SW 1271 (cell line): Measurements from ENCODE around the gene KAZN.

Experiments
- DNase-seq, 2 experiments: peaks; one replicate each; lab custom pipeline; 2025; lab: John Stamatoyannopoulos, UW

Gene KAZN

GRCh38 chr1:15158506-15159165, 560.2 kb downstream of the KAZN start:
- DNase-seq = peak; percentile 8 to 69

- no peak for DNase-seq
Observed at GRCh38 chr1:15159166-15159555, 560.7 kb downstream of the KAZN start.

- DNase-seq = no peak
Observed at GRCh38 chr1:15160626-15161025, 562.1 kb downstream of the KAZN start.

GRCh38 chr1:15167386-15167785, 568.9 kb downstream of the KAZN start:
- DNase-seq = no peak
